DOHH2 (cell line): ENCODE data around the gene MAGI3.
"Not testable (repeated sequence)": the region's sequence is repeated elsewhere in the genome, so short reads cannot be mapped to it uniquely, and the experiment has no call there.

ENCODE experiments used
- H3F3A ChIP-seq: fragments of 200-600 bp; sonication (generic), shearing (Covaris generic); 2 replicates; pipeline ENCODE4 v1.6.0; 2016; ENCODE audit warnings: antibody characterized with exemption, mild to moderate bottlenecking; ENCODE audit not compliant: control insufficient read depth, insufficient read depth
- H3K27ac ChIP-seq: fragments of 200-600 bp; sonication (generic); 2 replicates; pipeline ENCODE4 v1.5.1; 2014; ENCODE audit warnings: low read depth, mild to moderate bottlenecking, low read length, moderate library complexity
- H3K27me3 ChIP-seq: fragments of 200-600 bp; sonication (generic); 2 replicates; pipeline ENCODE4 v1.6.1; 2014; ENCODE audit warnings: mild to moderate bottlenecking, low read length, mixed read lengths; ENCODE audit not compliant: control insufficient read depth
- H3K36me3 ChIP-seq: fragments of 200-600 bp; sonication (generic); 2 replicates; pipeline ENCODE4 v1.6.1; 2014; ENCODE audit warnings: mild to moderate bottlenecking, low read length, moderate library complexity, mixed read lengths; ENCODE audit not compliant: control insufficient read depth
- H3K4me1 ChIP-seq: fragments of 200-600 bp; sonication (generic); 2 replicates; pipeline ENCODE4 v1.6.1; 2014; ENCODE audit warnings: mild to moderate bottlenecking, low read length, mixed read lengths; ENCODE audit not compliant: control insufficient read depth
- H3K4me2 ChIP-seq: fragments of 200-600 bp; sonication (generic); 2 replicates; pipeline ENCODE4 v1.6.0; 2014; ENCODE audit warnings: mild to moderate bottlenecking, low read length, moderate library complexity
- H3K4me3 ChIP-seq: fragments of 200-600 bp; sonication (generic); 2 replicates; pipeline ENCODE4 v1.5.1; 2014; ENCODE audit warnings: mild to moderate bottlenecking, low read length, mixed read lengths
- H3K79me2 ChIP-seq: fragments of 200-600 bp; sonication (generic); 2 replicates; pipeline ENCODE4 v1.6.1; 2014; ENCODE audit warnings: mild to moderate bottlenecking, low read length, mixed read lengths; ENCODE audit not compliant: control insufficient read depth
- H3K9me2 ChIP-seq: fragments of 200-600 bp; sonication (generic); replicated peaks from 2 replicates; pipeline ENCODE4 v1.6.1; 2014; ENCODE audit warnings: mild to moderate bottlenecking, low read length, mixed read lengths; ENCODE audit not compliant: control insufficient read depth
- H3K9me3 ChIP-seq: fragments of 200-600 bp; sonication (generic); 2 replicates; pipeline ENCODE4 v1.6.1; 2014; ENCODE audit warnings: antibody characterized with exemption, low read length, mixed read lengths; ENCODE audit not compliant: control insufficient read depth, insufficient read depth
- H4K20me1 ChIP-seq: fragments of 200-600 bp; sonication (generic); 2 replicates; pipeline ENCODE4 v1.6.0; 2014; ENCODE audit warnings: low read depth, mild to moderate bottlenecking, antibody characterized with exemption, low read length, moderate library complexity; ENCODE audit not compliant: control insufficient read depth, insufficient read depth
- CTCF ChIP-seq: fragments of 200-600 bp; sonication (generic); IDR thresholded peaks from one replicate; pipeline ENCODE4 v1.5.1; 2014; ENCODE audit warnings: antibody characterized with exemption, mild to moderate bottlenecking, low read depth, low read length; ENCODE audit not compliant: poor library complexity, severe bottlenecking
- EZH2phosphoT487 ChIP-seq: fragments of 200-600 bp; sonication (generic); IDR thresholded peaks from 2 replicates; pipeline ENCODE4 v1.6.1; 2017; ENCODE audit warnings: borderline replicate concordance, mild to moderate bottlenecking, antibody characterized with exemption, low read length, moderate library complexity, mixed read lengths

The MAGI3 gene

GRCh38 chr1:113694910-113695309, 304.6 kb downstream of the MAGI3 start:
- H3K9me3 ChIP-seq = peaks cover 10% of the 10 kb centered on the region; the same call in 1 of the 2 replicates
- H3K79me2 ChIP-seq = no peaks in the 10 kb centered on the region
- H4K20me1 ChIP-seq = no peaks in the 10 kb centered on the region
- H3F3A ChIP-seq = no peaks in the 10 kb centered on the region
- H3K27ac ChIP-seq = no peak overlapping the region
- no peaks in the 10 kb centered on the region for H3K9me2 ChIP-seq
- no peak overlapping the region for H3K4me2 ChIP-seq
- peaks cover 6% of the 10 kb centered on the region; the same call in 1 of the 2 replicates for H3K36me3 ChIP-seq
- H3K27me3 ChIP-seq = no peaks in the 10 kb centered on the region
- no peak for TF ChIP-seq CTCF
- TF ChIP-seq EZH2phosphoT487 = no peak
- H3K4me1 ChIP-seq = peaks cover 7% of the 10 kb centered on the region; the same call in 1 of the 2 replicates
- no peak overlapping the region for H3K4me3 ChIP-seq

GRCh38 chr1:113701429-113701828, 311.1 kb downstream of the MAGI3 start:
- Histone ChIP-seq H3F3A (no peaks in the 10 kb centered on the region), H3K27ac (no peak overlapping the region), H3K4me1 (no peaks in the 10 kb centered on the region), H3K36me3 (peaks cover 9% of the 10 kb centered on the region; the same call in 1 of the 2 replicates), H3K4me2 (no peak overlapping the region), H3K4me3 (no peak overlapping the region), H3K9me2 (no peaks in the 10 kb centered on the region), H3K79me2 (no peaks in the 10 kb centered on the region), H4K20me1 (no peaks in the 10 kb centered on the region), H3K27me3 (no peaks in the 10 kb centered on the region), H3K9me3 (no peaks in the 10 kb centered on the region)
- TF ChIP-seq CTCF = no peak
- no peak for TF ChIP-seq EZH2phosphoT487

- no peak for TF ChIP-seq EZH2phosphoT487
- Histone ChIP-seq H3K9me3 (peaks cover 13% of the 10 kb centered on the region), H3K4me2 (no peak overlapping the region), H3K27ac (no peak overlapping the region), H3F3A (no peaks in the 10 kb centered on the region), H3K36me3 (peaks cover 22% of the 10 kb centered on the region), H3K4me3 (no peak overlapping the region), H4K20me1 (no peaks in the 10 kb centered on the region), H3K9me2 (no peaks in the 10 kb centered on the region), H3K79me2 (no peaks in the 10 kb centered on the region), H3K4me1 (no peaks in the 10 kb centered on the region), H3K27me3 (no peaks in the 10 kb centered on the region)
Measured at GRCh38 chr1:113714606-113715269, 324.4 kb downstream of the MAGI3 start.

- not testable (repeated sequence) for H3K27ac ChIP-seq, H3K27me3 ChIP-seq
Measured at GRCh38 chr1:113717506-113717905, 327.2 kb downstream of the MAGI3 start.

GRCh38 chr1:113718621-113719020, 328.3 kb downstream of the MAGI3 start:
- not testable (repeated sequence) for H3K79me2 ChIP-seq, H3K9me2 ChIP-seq, H3K27ac ChIP-seq, H3F3A ChIP-seq, H4K20me1 ChIP-seq, H3K27me3 ChIP-seq, H3K4me3 ChIP-seq, H3K4me2 ChIP-seq, H3K4me1 ChIP-seq
- Histone ChIP-seq H3K9me3 (peaks cover 25% of the 10 kb centered on the region), H3K36me3 (peaks cover 34% of the 10 kb centered on the region)

More at GRCh38 chr1:113717506-113717905, 327.2 kb downstream of the MAGI3 start:
- not testable (repeated sequence) for H3F3A ChIP-seq, H3K4me1 ChIP-seq, H3K4me2 ChIP-seq, H3K9me2 ChIP-seq, H4K20me1 ChIP-seq, H3K4me3 ChIP-seq, H3K79me2 ChIP-seq
- peaks cover 34% of the 10 kb centered on the region for H3K36me3 ChIP-seq
- peaks cover 25% of the 10 kb centered on the region for H3K9me3 ChIP-seq
